ENCODE measurements around the gene PHKA1.

GRCh38 chrX:72568406-72569092 lies 145.6 kb downstream of the PHKA1 start:
- TF ChIP-seq, protein P1, sequence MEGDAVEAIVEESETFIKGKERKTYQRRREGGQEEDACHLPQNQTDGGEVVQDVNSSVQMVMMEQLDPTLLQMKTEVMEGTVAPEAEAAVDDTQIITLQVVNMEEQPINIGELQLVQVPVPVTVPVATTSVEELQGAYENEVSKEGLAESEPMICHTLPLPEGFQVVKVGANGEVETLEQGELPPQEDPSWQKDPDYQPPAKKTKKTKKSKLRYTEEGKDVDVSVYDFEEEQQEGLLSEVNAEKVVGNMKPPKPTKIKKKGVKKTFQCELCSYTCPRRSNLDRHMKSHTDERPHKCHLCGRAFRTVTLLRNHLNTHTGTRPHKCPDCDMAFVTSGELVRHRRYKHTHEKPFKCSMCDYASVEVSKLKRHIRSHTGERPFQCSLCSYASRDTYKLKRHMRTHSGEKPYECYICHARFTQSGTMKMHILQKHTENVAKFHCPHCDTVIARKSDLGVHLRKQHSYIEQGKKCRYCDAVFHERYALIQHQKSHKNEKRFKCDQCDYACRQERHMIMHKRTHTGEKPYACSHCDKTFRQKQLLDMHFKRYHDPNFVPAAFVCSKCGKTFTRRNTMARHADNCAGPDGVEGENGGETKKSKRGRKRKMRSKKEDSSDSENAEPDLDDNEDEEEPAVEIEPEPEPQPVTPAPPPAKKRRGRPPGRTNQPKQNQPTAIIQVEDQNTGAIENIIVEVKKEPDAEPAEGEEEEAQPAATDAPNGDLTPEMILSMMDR (conservative IDR thresholded peaks at IDR 0.05) = no peak
- no peak for TF ChIP-seq EZH2 (IDR thresholded peaks at IDR 0.05; ENCODE audit: low read depth)
